Gastroesophageal sphincter (tissue), 4 donors: ENCODE results near the gene SGIP1. TPM values are rescaled to one million over a fixed set of nuclear protein-coding genes. Genes with fewer than 3 reads are reported as not detected.
A peak's percentile ranks its signal among the peaks of the same experiment; 100 is the strongest.

Experiments
- ATAC-seq: fragments of 150-250 bp; one replicate; pipeline ENCODE4 v1.9.1; 2016; ENCODE audit warnings: mild to moderate bottlenecking, moderate library complexity
- H3K27ac ChIP-seq, 4 donors: fragments of 200-600 bp; sonication (generic) in 3 of 4; 1 replicate in 3 of 4; 2 replicates in 1 of 4; pipeline ENCODE4 v1.5.1; 2016 to 2019
- H3K27me3 ChIP-seq: fragments of 200-600 bp; sonication (generic); one replicate; pipeline ENCODE4 v1.5.1; 2019
- H3K36me3 ChIP-seq, 2 donors: fragments of 200-600 bp; sonication (generic); one replicate each; pipeline ENCODE4 v1.5.1; 2019; ENCODE audit warnings: control low read depth in 1 of 2
- H3K4me1 ChIP-seq, 3 donors: fragments of 200-600 bp; sonication (generic); 1 replicate in 2 of 3; 2 replicates in 1 of 3; pipeline ENCODE4 v1.5.1; 2016 to 2019; ENCODE audit warnings: control low read depth in 2 of 3
- H3K4me3 ChIP-seq, 2 donors: fragments of 200-600 bp; sonication (generic); one replicate each; pipeline ENCODE4 v1.5.1; 2019; ENCODE audit warnings: mild to moderate bottlenecking in 1 of 2, moderate library complexity in 1 of 2
- H3K9me3 ChIP-seq, 3 donors: fragments of 200-600 bp; sonication (generic); one replicate each; pipeline ENCODE4 v1.5.1; 2017 to 2019; ENCODE audit warnings: control low read depth in 2 of 3
- EP300 ChIP-seq: sonication (generic); formaldehyde crosslinking; IDR thresholded peaks from one replicate; pipeline ENCODE4 v1.6.1; 2017; ENCODE audit warnings: antibody characterized with exemption, mild to moderate bottlenecking
- POLR2A ChIP-seq, 2 donors: fragments of 450-650 bp; IDR thresholded peaks; one replicate each; pipeline ENCODE4 v1.6.1; 2017; ENCODE audit warnings: antibody characterized with exemption in 2 of 2, mild to moderate bottlenecking in 2 of 2, moderate library complexity in 1 of 2
- POLR2AphosphoS5 ChIP-seq: sonication (generic); formaldehyde crosslinking; IDR thresholded peaks from one replicate; pipeline ENCODE4 v1.6.1; 2017; ENCODE audit warnings: antibody characterized with exemption
- WGBS, 2 donors: methylation state at CpG; one replicate each; pipeline ENCODE4 v1.1.5; 2018; ENCODE audit warnings: low coverage in 1 of 2; 5-methylcytosine and 5-hydroxymethylcytosine counted together
- total RNA-seq, 4 donors: library from RNA; depleted of rRNA; stranded (reverse); fragments of >200 nt; gene quantifications; one replicate each; pipeline ENCODE4 v1.1.0, GENCODE V29; 2016
- TF ChIP-seq, protein P1 (sequence below), 4 experiments: fragments of 200-600 bp in 2 of 4; fragments of 450-650 bp in 2 of 4; sonication (generic) in 1 of 4; IDR thresholded peaks; one replicate each; pipeline ENCODE4 v1.5.1; 2017 to 2019; ENCODE audit warnings: antibody characterized with exemption in 4 of 4, mild to moderate bottlenecking in 2 of 4, moderate library complexity in 2 of 4

Gene SGIP1
- total RNA-seq, 4 donors from 2014 or later: 6.5 to 14.0 (median 10.7) TPM

DNA sequence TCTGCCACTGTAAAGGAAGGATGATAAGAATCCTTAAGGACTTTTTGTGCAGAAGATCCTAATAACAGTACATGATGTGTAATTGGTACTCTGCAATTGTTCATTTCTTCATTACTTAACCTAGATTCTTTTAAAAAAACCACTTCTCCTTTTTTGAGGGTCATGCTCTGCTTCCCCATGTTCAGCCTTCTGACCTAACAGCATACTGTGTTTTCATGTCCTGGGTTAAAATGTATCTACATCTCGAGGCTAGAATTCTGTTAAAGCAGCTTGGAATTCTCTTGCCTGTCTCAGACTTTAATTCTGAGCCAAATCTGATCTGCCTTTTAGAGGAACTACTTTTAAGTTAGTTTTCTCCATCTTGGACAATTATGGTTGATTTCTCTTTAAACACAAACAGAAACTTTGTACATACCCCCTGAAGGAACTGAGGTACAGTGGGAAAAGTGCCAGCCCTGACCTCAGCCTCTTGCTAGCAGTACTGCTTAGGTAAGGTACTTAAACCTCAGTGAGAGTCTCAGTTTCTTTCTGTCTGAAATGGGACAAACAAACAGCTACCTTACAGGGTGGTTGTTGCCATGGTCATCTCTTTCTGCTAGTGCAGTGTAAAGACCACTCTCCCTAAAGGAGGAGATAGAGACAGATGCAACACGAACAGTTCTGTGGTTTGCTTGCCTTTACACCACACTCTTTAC is 115.1 kb downstream of the SGIP1 start:
- TF ChIP-seq, protein P1, sequence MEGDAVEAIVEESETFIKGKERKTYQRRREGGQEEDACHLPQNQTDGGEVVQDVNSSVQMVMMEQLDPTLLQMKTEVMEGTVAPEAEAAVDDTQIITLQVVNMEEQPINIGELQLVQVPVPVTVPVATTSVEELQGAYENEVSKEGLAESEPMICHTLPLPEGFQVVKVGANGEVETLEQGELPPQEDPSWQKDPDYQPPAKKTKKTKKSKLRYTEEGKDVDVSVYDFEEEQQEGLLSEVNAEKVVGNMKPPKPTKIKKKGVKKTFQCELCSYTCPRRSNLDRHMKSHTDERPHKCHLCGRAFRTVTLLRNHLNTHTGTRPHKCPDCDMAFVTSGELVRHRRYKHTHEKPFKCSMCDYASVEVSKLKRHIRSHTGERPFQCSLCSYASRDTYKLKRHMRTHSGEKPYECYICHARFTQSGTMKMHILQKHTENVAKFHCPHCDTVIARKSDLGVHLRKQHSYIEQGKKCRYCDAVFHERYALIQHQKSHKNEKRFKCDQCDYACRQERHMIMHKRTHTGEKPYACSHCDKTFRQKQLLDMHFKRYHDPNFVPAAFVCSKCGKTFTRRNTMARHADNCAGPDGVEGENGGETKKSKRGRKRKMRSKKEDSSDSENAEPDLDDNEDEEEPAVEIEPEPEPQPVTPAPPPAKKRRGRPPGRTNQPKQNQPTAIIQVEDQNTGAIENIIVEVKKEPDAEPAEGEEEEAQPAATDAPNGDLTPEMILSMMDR (IDR thresholded peaks at IDR 0.05): no peak
- no peak for TF ChIP-seq POLR2A (IDR thresholded peaks at IDR 0.05)
- Histone ChIP-seq H3K27ac (no peak overlapping the region), H3K9me3 (no peaks in the 10 kb centered on the region), H3K27me3 (no peaks in the 10 kb centered on the region), H3K4me1 (no peaks in the 10 kb centered on the region), H3K36me3 (peaks cover 0 to 4% of the 10 kb centered on the region in 2 donors), H3K4me3 (no peak overlapping the region)
- WGBS, 2 donors: 44 to 69% methylated on average over 1 to 2 of the region's 2 CpGs
- ATAC-seq: no peak

DNA sequence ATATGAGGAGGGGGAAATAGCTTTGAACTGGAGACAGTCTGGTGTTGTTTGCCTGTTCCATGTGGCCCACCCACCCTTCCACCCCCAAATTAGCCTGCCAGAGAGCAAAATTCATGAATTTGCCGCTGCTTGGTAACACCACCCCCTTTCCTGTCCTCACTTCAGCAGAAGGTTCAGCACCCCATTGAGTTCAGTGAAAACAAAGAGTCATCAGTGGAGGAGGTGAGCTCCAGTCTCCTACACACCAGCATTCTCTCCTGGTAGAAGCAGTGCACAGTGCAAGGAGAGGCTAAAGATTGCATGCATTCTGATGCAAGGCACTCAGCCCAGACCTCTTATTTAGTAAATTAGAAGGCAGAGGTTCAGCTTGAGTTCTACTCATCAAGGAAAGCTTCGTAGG is 118.6 kb downstream of the SGIP1 start:
- Histone ChIP-seq H3K4me1 (no peaks in the 10 kb centered on the region), H3K36me3 (no peaks in the 10 kb centered on the region), H3K9me3 (no peaks in the 10 kb centered on the region), H3K27ac (no peak overlapping the region), H3K4me3 (no peak overlapping the region), H3K27me3 (no peaks in the 10 kb centered on the region)
- TF ChIP-seq, protein P1 (IDR thresholded peaks at IDR 0.05): no peak
- TF ChIP-seq POLR2A (IDR thresholded peaks at IDR 0.05): no peak
- TF ChIP-seq EP300: no peak
- TF ChIP-seq POLR2AphosphoS5: no peak
- no peak for ATAC-seq
- 53% methylated on average over 2 of the region's 2 CpGs; no CpG with 5 or more reads in 1 of the 2 donors for WGBS, 2 donors

DNA sequence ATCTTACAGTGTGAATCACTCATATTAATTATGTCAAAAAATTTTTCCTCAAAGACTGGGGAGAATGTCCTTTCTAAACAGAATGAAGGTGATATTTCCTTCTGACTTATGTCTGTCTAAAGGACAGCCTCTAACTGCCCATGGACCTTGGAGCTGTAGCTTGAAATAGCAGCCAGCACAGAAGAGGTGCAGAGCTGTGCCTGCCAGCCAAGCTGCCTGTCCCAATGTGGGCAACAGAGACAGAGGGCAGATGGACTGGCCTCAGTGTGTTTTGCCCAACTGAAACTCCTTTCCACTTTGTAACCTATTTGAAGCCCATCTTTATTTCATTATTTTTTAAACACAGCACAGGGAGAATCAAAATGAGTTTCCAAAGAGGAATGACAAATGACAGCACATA is 120.7 kb downstream of the SGIP1 start:
- no peaks in the 10 kb centered on the region for H3K27me3 ChIP-seq
- no peaks in the 10 kb centered on the region for H3K36me3 ChIP-seq
- no peak overlapping the region for H3K4me3 ChIP-seq
- H3K27ac ChIP-seq: no peak overlapping the region
- TF ChIP-seq, protein P1 (IDR thresholded peaks at IDR 0.05): no peak
- TF ChIP-seq EP300 (no peak), POLR2AphosphoS5 (no peak), POLR2A (IDR thresholded peaks at IDR 0.05) (no peak)
- ATAC-seq: no peak
- no peaks in the 10 kb centered on the region for H3K4me1 ChIP-seq
- no peaks in the 10 kb centered on the region for H3K9me3 ChIP-seq

DNA sequence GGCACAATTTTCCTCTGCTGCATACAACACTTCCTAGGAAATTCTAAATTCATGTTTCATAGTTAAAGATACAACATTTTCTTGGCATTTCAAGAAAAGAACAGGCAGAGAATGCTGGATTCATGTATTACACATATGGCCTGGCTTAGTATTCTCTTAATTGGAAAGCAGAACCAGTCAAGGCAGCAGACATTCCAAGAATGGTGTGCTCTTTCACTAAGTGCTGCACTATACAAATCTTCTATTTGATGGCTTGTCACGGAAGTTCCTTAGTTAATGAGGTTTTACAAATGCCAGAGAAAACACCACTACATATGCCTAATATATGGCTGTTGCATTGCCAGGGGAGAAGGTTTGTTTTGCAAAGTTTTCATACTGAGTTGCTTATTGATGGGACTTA is 137.5 kb downstream of the SGIP1 start:
- WGBS, 2 donors: 62 to 83% methylated on average over 1 of the region's 1 CpG
- H3K27ac ChIP-seq: no peak overlapping the region
- no peaks in the 10 kb centered on the region for H3K9me3 ChIP-seq
- no peak for ATAC-seq
- H3K4me1 ChIP-seq: no peaks in the 10 kb centered on the region
- TF ChIP-seq POLR2A (IDR thresholded peaks at IDR 0.05): no peak
- TF ChIP-seq, protein P1 (IDR thresholded peaks at IDR 0.05): no peak
- TF ChIP-seq EP300: no peak
- TF ChIP-seq POLR2AphosphoS5: no peak
- H3K36me3 ChIP-seq: no peaks in the 10 kb centered on the region
- no peaks in the 10 kb centered on the region for H3K27me3 ChIP-seq
- no peak overlapping the region for H3K4me3 ChIP-seq

DNA sequence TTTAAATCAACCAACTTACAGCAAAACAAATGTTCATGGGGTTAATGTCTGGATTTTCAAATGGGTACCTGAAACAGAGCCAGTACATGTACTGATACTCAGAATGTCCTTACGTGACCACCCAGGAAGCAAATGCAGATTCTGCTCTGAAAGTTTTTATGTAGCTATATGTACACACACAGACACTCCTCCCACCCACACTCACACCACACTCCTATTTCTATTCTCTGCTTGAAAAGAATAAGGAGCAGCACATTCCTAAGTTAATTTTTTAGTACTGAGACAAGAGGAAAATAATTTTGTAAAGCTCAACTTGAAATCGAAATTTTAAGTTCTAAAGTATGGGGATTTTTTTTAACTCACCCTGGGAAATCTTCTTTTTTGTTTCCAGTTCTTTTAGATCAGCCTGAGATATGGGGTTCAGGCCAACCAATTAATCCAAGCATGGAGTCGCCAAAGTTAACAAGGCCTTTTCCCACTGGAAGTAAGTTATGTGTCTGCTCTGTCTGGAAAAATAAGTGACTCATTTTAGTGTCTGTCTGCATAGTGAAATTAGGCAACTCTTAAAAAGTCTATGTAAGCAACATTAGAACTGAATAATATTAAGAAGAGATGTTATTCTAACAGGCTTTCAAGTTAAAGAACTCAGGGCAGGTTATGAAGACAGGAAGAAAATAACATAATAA is 142.8 kb downstream of the SGIP1 start:
- WGBS, 2 donors: 29 to 46% methylated on average over 3 of the region's 3 CpGs
- Histone ChIP-seq H3K27me3 (no peaks in the 10 kb centered on the region), H3K36me3 (peaks cover 0 to 4% of the 10 kb centered on the region in 2 donors), H3K4me1 (no peaks in the 10 kb centered on the region), H3K9me3 (no peaks in the 10 kb centered on the region), H3K27ac (peak overlapping the region in 1 of 4 donors; percentile 42), H3K4me3 (no peak overlapping the region)
- ATAC-seq: peak; percentile 70
- TF ChIP-seq EP300: no peak
- peak; percentile 22 for TF ChIP-seq POLR2AphosphoS5
